WTC11 (cell line): ENCODE results near the gene BNC1. TPM values are rescaled to one million over a fixed set of nuclear protein-coding genes. Genes with fewer than 3 reads are reported as not detected.

Experiments
- ATAC-seq: fragments of 200-7000 bp; cut with Tn5 transposase; 2 replicates; pipeline ENCODE4 v1.10.0; 2021; ENCODE audit warnings: mild to moderate bottlenecking, moderate library complexity
- CTCF ChIA-PET: fragments of 300-600 bp; sonication (Branson Sonifier 250); formaldehyde crosslinking; loops from one replicate; lab custom pipeline; 2021; ENCODE audit warnings: antibody characterized with exemption; lab: Charles Lee
- POLR2A ChIA-PET: fragments of 350-600 bp; sonication (Branson Sonifier 250); formaldehyde crosslinking; loops from one replicate; lab custom pipeline; 2021; ENCODE audit warnings: antibody characterized with exemption; lab: Charles Lee
- DNase-seq: peaks from one replicate; pipeline ENCODE4 v3.0.0; 2021; ENCODE audit warnings: low spot score
- H3K27ac Mint-ChIP-seq: 2 replicates; pipeline ENCODE4 v1.8.0; 2021; ENCODE audit warnings: mixed read lengths
- H3K27me3 Mint-ChIP-seq: 2 replicates; pipeline ENCODE4 v1.8.0; 2021; ENCODE audit warnings: low read depth, mild to moderate bottlenecking, moderate library complexity, mixed read lengths
- H3K36me3 Mint-ChIP-seq: 2 replicates; pipeline ENCODE4 v1.8.0; 2021; ENCODE audit warnings: mixed read lengths
- H3K4me1 Mint-ChIP-seq: 2 replicates; pipeline ENCODE4 v1.8.0; 2022; ENCODE audit warnings: mixed read lengths
- H3K4me3 Mint-ChIP-seq: 2 replicates; pipeline ENCODE4 v1.8.0; 2021; ENCODE audit warnings: mild to moderate bottlenecking, moderate library complexity, mixed read lengths
- H3K9me3 Mint-ChIP-seq: 2 replicates; pipeline ENCODE4 v1.8.0; 2021; ENCODE audit warnings: mixed read lengths
- ATF2 ChIP-seq: sonication (generic); formaldehyde crosslinking; IDR thresholded peaks from 2 replicates; pipeline ENCODE4 v1.8.1; 2022; ENCODE audit warnings: low read depth, missing genetic modification reagents, borderline replicate concordance
- E2F5 ChIP-seq: sonication (generic); formaldehyde crosslinking; IDR thresholded peaks from 2 replicates; pipeline ENCODE4 v1.8.1; 2022; ENCODE audit warnings: mild to moderate bottlenecking, moderate library complexity, missing genetic modification reagents
- ESRRA ChIP-seq: sonication (generic); formaldehyde crosslinking; IDR thresholded peaks from 2 replicates; pipeline ENCODE4 v1.8.1; 2022; ENCODE audit warnings: mild to moderate bottlenecking, missing genetic modification reagents, borderline replicate concordance
- ETV6 ChIP-seq: sonication (generic); formaldehyde crosslinking; IDR thresholded peaks from 2 replicates; pipeline ENCODE4 v1.8.1; 2022; ENCODE audit warnings: mild to moderate bottlenecking, missing genetic modification reagents
- IRF1 ChIP-seq: sonication (generic); formaldehyde crosslinking; IDR thresholded peaks from 2 replicates; pipeline ENCODE4 v1.8.0; 2023; ENCODE audit warnings: missing genetic modification reagents
- OVOL2 ChIP-seq: fragments of 250-450 bp; sonication (Bioruptor Pico); IDR thresholded peaks from 2 replicates; pipeline ENCODE4 v1.9.0; 2021; ENCODE audit warnings: mild to moderate bottlenecking, borderline replicate concordance
- SMAD3 ChIP-seq: sonication (generic); formaldehyde crosslinking; IDR thresholded peaks from 2 replicates; pipeline ENCODE4 v1.8.0; 2022; ENCODE audit warnings: missing genetic modification reagents, mild to moderate bottlenecking, borderline replicate concordance
- TEAD1 ChIP-seq: sonication (generic); formaldehyde crosslinking; IDR thresholded peaks from 2 replicates; pipeline ENCODE4 v1.8.0; 2022; ENCODE audit warnings: mild to moderate bottlenecking, missing genetic modification reagents
- total RNA-seq: library from RNA; stranded (reverse); gene quantifications from 3 replicates; pipeline ENCODE4 v1.2.3, GENCODE V29; 2021
- TF ChIP-seq, protein P1 (sequence below): sonication (generic); formaldehyde crosslinking; IDR thresholded peaks from 2 replicates; pipeline ENCODE4 v1.8.0; 2022; ENCODE audit warnings: mild to moderate bottlenecking, missing genetic modification reagents
- TF ChIP-seq, protein P2 (sequence below): sonication (generic); formaldehyde crosslinking; IDR thresholded peaks from 2 replicates; pipeline ENCODE4 v1.8.0; 2022; ENCODE audit warnings: missing genetic modification reagents

BNC1 gene
- total RNA-seq, 1 experiment from 2014 or later: 0.11 TPM

- TF ChIP-seq, protein P1, sequence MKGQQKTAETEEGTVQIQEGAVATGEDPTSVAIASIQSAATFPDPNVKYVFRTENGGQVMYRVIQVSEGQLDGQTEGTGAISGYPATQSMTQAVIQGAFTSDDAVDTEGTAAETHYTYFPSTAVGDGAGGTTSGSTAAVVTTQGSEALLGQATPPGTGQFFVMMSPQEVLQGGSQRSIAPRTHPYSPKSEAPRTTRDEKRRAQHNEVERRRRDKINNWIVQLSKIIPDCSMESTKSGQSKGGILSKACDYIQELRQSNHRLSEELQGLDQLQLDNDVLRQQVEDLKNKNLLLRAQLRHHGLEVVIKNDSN (CRISPR knock-in tag): peak; percentile 61; the same call in 1 of the 2 replicates
- TF ChIP-seq OVOL2 (CRISPR knock-in tag) (no peak), IRF1 (CRISPR knock-in tag) (no peak), ATF2 (CRISPR knock-in tag) (no peak), ETV6 (no peak), E2F5 (CRISPR knock-in tag) (peak; percentile 61), TEAD1 (CRISPR knock-in tag) (peak; percentile 53; the same call in 1 of the 2 replicates)
These were observed 77.3 kb downstream of the BNC1 start (continued) for GRCh38 chr15:83207009-83207659.

- H3K27me3 Mint-ChIP-seq: no peaks in the 10 kb centered on the region
- H3K9me3 Mint-ChIP-seq: no peaks in the 10 kb centered on the region
- peak; percentile 68; the same call in 1 of the 2 replicates for TF ChIP-seq SMAD3 (CRISPR knock-in tag)
- TF ChIP-seq ESRRA (CRISPR knock-in tag): no peak
- TF ChIP-seq, protein P2, sequence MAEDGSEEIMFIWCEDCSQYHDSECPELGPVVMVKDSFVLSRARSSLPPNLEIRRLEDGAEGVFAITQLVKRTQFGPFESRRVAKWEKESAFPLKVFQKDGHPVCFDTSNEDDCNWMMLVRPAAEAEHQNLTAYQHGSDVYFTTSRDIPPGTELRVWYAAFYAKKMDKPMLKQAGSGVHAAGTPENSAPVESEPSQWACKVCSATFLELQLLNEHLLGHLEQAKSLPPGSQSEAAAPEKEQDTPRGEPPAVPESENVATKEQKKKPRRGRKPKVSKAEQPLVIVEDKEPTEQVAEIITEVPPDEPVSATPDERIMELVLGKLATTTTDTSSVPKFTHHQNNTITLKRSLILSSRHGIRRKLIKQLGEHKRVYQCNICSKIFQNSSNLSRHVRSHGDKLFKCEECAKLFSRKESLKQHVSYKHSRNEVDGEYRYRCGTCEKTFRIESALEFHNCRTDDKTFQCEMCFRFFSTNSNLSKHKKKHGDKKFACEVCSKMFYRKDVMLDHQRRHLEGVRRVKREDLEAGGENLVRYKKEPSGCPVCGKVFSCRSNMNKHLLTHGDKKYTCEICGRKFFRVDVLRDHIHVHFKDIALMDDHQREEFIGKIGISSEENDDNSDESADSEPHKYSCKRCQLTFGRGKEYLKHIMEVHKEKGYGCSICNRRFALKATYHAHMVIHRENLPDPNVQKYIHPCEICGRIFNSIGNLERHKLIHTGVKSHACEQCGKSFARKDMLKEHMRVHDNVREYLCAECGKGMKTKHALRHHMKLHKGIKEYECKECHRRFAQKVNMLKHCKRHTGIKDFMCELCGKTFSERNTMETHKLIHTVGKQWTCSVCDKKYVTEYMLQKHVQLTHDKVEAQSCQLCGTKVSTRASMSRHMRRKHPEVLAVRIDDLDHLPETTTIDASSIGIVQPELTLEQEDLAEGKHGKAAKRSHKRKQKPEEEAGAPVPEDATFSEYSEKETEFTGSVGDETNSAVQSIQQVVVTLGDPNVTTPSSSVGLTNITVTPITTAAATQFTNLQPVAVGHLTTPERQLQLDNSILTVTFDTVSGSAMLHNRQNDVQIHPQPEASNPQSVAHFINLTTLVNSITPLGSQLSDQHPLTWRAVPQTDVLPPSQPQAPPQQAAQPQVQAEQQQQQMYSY (CRISPR knock-in tag): peak; percentile 53
- H3K4me1 Mint-ChIP-seq: peaks cover 38% of the 10 kb centered on the region
- peaks cover 2% of the 10 kb centered on the region; the same call in 1 of the 2 replicates for H3K36me3 Mint-ChIP-seq
- POLR2A ChIA-PET: interaction anchor here (1.0 kb wide), 1 partner anchor 68 kb away, joined by 5 read pairs; no protein-coding TSS in a partner anchor
- DNase-seq: no peak
- ATAC-seq: no peak
- CTCF ChIA-PET: interaction anchor here (1.0 kb wide), 1 partner anchor 42 kb away, joined by 4 read pairs; no protein-coding TSS in a partner anchor
- peak overlapping the region; percentile 96 for H3K27ac Mint-ChIP-seq
- H3K4me3 Mint-ChIP-seq: peak overlapping the region; percentile 95
These were observed 77.9 kb downstream of the BNC1 start for GRCh38 chr15:83206526-83207008.

Other genes starting within 250 kb of the BNC1 start
- gene BTBD1, start 217.4 kb downstream of the BNC1 start, total RNA-seq: 34.2 to 39.6 TPM (median 35.6 TPM) in 3 replicates
- 0.48 to 0.79 TPM (median 0.60 TPM) in 3 replicates for gene TM6SF1, start 177.0 kb downstream of the BNC1 start, total RNA-seq
- 117 to 126 TPM (median 124 TPM) in 3 replicates for gene HDGFL3, start 76.8 kb downstream of the BNC1 start, total RNA-seq
- 7.8 to 9.2 TPM (median 8.0 TPM) in 3 replicates for gene SH3GL3, start 162.7 kb upstream of the BNC1 start, total RNA-seq